ENCODE results near the gene SH2D2A.

The SH2D2A gene

DNA sequence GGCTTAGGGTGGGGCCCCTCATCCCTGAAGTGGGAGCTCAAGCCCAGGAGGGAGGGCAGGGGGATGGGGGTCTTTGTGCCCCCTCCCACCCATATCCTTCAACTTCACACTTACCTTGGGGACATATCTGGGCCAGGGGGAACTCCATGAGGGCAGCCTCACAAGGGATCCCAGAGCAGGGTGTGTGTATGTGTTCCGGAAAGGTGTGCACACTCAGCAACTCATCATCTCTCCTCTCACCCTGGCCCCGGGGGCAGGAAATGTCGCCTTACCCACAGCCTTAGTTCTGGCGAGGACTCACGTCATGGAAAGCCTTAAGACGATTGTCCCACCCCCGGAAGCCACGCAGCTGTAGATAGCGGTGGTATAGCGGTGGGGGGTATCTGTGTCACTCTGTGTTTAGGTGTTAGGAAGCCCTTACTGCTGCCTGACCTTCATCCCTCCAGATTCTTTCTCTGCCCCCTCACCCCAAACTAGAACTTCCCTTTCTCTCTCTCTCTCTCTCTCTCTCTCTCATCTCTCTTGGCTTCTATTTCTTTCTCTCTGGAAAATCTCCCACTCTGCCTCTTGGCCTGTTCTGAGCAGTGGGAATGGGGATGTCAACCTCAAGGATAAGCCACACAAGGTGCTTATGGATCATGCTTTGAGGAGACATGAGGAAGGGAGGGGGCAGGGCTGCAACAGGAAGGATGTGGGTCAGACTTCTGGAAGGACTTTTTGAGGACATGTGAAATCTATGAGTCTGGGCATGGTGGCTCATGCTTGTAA is at the start of gene SH2D2A:
SH2D2A (minus strand) TSS at position 288 of the 768 bp plus-strand sequence; CDS start at position 148, 140 bp downstream.
- TF ChIP-seq, protein P1, sequence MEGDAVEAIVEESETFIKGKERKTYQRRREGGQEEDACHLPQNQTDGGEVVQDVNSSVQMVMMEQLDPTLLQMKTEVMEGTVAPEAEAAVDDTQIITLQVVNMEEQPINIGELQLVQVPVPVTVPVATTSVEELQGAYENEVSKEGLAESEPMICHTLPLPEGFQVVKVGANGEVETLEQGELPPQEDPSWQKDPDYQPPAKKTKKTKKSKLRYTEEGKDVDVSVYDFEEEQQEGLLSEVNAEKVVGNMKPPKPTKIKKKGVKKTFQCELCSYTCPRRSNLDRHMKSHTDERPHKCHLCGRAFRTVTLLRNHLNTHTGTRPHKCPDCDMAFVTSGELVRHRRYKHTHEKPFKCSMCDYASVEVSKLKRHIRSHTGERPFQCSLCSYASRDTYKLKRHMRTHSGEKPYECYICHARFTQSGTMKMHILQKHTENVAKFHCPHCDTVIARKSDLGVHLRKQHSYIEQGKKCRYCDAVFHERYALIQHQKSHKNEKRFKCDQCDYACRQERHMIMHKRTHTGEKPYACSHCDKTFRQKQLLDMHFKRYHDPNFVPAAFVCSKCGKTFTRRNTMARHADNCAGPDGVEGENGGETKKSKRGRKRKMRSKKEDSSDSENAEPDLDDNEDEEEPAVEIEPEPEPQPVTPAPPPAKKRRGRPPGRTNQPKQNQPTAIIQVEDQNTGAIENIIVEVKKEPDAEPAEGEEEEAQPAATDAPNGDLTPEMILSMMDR (IDR thresholded peaks at IDR 0.05; ENCODE audit: control insufficient read depth, extremely low read depth, insufficient read depth), result no peak
- H3K4me3 ChIP-seq (ENCODE audit: low read depth, low read length), result no peak within 1 kb of the TSS
- no peak for DNase-seq (ENCODE audit: low read depth)

- H3K4me3 ChIP-seq (ENCODE audit: low read depth, low read length), result no peak overlapping the region
- TF ChIP-seq, protein P1 (IDR thresholded peaks at IDR 0.05; ENCODE audit: control insufficient read depth, extremely low read depth, insufficient read depth), result no peak
- no peak for DNase-seq (ENCODE audit: low read depth)
Observed at GRCh38 chr1:156865865-156866248, 49.2 kb upstream of the SH2D2A start.

- TF ChIP-seq, protein P1 (IDR thresholded peaks at IDR 0.05; ENCODE audit: control insufficient read depth, extremely low read depth, insufficient read depth), result no peak
- H3K4me3 ChIP-seq (ENCODE audit: low read depth, low read length), result no peak overlapping the region
- DNase-seq (ENCODE audit: low read depth), result no peak
Observed at GRCh38 chr1:156865258-156865657, 48.6 kb upstream of the SH2D2A start.

- TF ChIP-seq, protein P1 (IDR thresholded peaks at IDR 0.05; ENCODE audit: control insufficient read depth, extremely low read depth, insufficient read depth), result no peak
Observed at GRCh38 chr1:156864796-156865195, 48.1 kb upstream of the SH2D2A start.

DNA sequence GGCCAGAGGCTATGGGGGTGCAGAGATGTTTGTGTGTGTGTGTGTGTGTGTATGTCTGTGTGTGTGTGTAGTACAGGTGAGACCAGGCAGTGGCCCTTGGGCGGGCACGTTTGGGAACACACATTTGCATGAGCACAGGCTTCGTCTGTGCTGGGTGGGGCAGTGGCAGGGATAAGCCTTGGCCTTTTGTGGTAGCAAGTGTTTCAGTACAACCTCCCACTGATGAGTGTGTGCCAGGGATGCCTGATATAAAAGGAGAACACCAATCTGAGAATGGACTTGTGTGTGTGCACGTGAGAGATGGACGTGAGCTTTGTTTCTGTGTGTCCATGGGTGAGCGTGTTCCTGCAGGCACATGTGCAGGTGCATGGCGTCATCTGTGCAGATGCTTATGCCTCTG is 47.0 kb upstream of the SH2D2A start:
- TF ChIP-seq, protein P1 (IDR thresholded peaks at IDR 0.05; ENCODE audit: control insufficient read depth, extremely low read depth, insufficient read depth), result no peak
- no peak for DNase-seq (ENCODE audit: low read depth)
- no peak overlapping the region for H3K4me3 ChIP-seq (ENCODE audit: low read depth, low read length)

More at GRCh38 chr1:156864796-156865195, 48.1 kb upstream of the SH2D2A start:
- no peak overlapping the region for H3K4me3 ChIP-seq (ENCODE audit: low read depth, low read length)
- no peak for DNase-seq (ENCODE audit: low read depth)

DNA sequence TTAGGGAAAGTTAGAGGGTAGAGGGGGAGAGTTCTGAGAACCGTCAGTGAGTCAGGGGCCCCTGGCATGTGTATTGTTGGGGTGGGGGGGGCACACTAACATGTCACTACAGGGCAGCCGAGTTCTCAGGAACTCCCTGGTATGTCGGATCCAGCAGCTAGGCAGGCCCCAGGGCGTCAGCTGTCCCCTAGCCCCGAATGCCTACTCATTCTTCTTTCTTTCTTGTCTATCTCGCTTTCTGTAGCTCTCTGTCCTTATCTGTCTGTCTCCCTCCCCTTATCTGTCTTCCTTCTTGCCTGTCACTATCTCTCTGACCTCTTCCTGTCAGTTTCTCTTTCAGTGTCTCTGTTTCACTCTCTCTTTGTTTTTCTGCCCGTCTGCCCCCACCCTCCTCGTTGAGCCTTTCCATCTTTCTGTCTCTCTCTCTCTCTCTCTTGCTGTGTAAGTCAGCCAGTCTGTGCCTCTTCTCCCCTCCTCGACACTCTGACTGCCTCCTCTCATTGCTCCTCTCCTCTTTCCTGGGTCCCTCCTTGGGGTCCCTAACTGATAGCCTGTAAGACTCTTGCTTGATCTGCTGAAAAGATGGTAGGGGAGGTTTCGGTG is 46.5 kb upstream of the SH2D2A start:
- no peak overlapping the region for H3K4me3 ChIP-seq (ENCODE audit: low read depth, low read length)
- TF ChIP-seq, protein P1 (IDR thresholded peaks at IDR 0.05; ENCODE audit: control insufficient read depth, extremely low read depth, insufficient read depth), result no peak
- no peak for DNase-seq (ENCODE audit: low read depth)

Measured in LNCaP clone FGC (cell line).